Measurements from ENCODE around the gene SNX32. TPM values are rescaled to one million over a fixed set of nuclear protein-coding genes. Genes with fewer than 3 reads are reported as not detected.

SNX32 gene
- total and polyA plus RNA-seq, 2 of the 13 experiments (the other 11 are each of a cell fraction or from before 2014, with no cell fraction given): 0.09 to 0.34 TPM

DNA sequence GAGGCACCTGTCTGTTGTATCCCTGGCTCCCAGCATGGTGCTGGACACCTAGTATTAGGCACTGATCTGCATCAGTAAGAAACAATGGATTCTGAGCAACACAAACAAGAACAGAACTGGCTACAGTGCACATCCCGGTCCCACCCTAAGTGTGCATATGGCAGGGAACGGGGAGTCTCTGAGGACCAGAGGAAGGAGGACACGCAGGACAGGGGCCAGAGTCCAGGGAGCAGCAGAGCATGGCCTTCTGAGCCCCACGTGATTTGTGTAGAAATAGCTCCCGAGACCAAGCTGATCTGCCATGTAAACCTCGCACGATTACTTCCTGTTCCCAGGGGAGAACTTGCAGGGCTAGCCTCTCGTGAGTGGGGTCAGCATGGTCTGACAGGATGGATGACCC, 12.7 kb upstream of the SNX32 start (continued):
- TF ChIP-seq ZNF12 (CRISPR knock-in tag; IDR thresholded peaks at IDR 0.05) (peak; percentile 80), HOXA9 (CRISPR knock-in tag; IDR thresholded peaks at IDR 0.05; ENCODE audit: borderline replicate concordance) (no peak), RBM22 (optimal IDR thresholded peaks at IDR 0.05; ENCODE audit: low read length) (no peak), ZBTB8A (CRISPR knock-in tag; IDR thresholded peaks at IDR 0.05; ENCODE audit: borderline replicate concordance, low read depth) (no peak), ARNTL (CRISPR knock-in tag; IDR thresholded peaks at IDR 0.05) (no peak), SIN3B (IDR thresholded peaks at IDR 0.05; ENCODE audit: low read length) (no peak), ATF1 (CRISPR knock-in tag; IDR thresholded peaks at IDR 0.05) (no peak), ZMYM2 (CRISPR knock-in tag; IDR thresholded peaks at IDR 0.05) (no peak), ZMYM4 (CRISPR knock-in tag; IDR thresholded peaks at IDR 0.05) (peak; percentile 42; the same call in 1 of the 2 replicates), ZFP36 (IDR thresholded peaks at IDR 0.05; ENCODE audit: borderline replicate concordance, low read depth, low read length, partially characterized antibody) (no peak), HIC2 (CRISPR knock-in tag; IDR thresholded peaks at IDR 0.05; ENCODE audit: low read depth) (no peak), PRDM4 (CRISPR knock-in tag; IDR thresholded peaks at IDR 0.05; ENCODE audit: borderline replicate concordance) (no peak), KLF12 (CRISPR knock-in tag; IDR thresholded peaks at IDR 0.05; ENCODE audit: borderline replicate concordance) (0 out of 2 replicates have a peak, but pooled peaks have one; percentile 25), FOXC1 (CRISPR knock-in tag; IDR thresholded peaks at IDR 0.05; ENCODE audit: borderline replicate concordance) (no peak), TRIM24 (CRISPR knock-in tag; IDR thresholded peaks at IDR 0.05) (no peak), NRL (CRISPR knock-in tag; IDR thresholded peaks at IDR 0.05; ENCODE audit: borderline replicate concordance) (no peak), ZNF850 (CRISPR knock-in tag; conservative IDR thresholded peaks at IDR 0.05) (no peak), GTF2F1 (IDR thresholded peaks at IDR 0.05; ENCODE audit: low read length) (no peak)
- TF ChIP-seq, protein P1, sequence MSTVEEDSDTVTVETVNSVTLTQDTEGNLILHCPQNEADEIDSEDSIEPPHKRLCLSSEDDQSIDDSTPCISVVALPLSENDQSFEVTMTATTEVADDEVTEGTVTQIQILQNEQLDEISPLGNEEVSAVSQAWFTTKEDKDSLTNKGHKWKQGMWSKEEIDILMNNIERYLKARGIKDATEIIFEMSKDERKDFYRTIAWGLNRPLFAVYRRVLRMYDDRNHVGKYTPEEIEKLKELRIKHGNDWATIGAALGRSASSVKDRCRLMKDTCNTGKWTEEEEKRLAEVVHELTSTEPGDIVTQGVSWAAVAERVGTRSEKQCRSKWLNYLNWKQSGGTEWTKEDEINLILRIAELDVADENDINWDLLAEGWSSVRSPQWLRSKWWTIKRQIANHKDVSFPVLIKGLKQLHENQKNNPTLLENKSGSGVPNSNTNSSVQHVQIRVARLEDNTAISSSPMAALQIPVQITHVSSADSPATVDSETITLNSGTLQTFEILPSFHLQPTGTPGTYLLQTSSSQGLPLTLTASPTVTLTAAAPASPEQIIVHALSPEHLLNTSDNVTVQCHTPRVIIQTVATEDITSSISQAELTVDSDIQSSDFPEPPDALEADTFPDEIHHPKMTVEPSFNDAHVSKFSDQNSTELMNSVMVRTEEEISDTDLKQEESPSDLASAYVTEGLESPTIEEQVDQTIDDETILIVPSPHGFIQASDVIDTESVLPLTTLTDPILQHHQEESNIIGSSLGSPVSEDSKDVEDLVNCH (CRISPR knock-in tag; IDR thresholded peaks at IDR 0.05): no peak
- TF ChIP-seq, protein P2, sequence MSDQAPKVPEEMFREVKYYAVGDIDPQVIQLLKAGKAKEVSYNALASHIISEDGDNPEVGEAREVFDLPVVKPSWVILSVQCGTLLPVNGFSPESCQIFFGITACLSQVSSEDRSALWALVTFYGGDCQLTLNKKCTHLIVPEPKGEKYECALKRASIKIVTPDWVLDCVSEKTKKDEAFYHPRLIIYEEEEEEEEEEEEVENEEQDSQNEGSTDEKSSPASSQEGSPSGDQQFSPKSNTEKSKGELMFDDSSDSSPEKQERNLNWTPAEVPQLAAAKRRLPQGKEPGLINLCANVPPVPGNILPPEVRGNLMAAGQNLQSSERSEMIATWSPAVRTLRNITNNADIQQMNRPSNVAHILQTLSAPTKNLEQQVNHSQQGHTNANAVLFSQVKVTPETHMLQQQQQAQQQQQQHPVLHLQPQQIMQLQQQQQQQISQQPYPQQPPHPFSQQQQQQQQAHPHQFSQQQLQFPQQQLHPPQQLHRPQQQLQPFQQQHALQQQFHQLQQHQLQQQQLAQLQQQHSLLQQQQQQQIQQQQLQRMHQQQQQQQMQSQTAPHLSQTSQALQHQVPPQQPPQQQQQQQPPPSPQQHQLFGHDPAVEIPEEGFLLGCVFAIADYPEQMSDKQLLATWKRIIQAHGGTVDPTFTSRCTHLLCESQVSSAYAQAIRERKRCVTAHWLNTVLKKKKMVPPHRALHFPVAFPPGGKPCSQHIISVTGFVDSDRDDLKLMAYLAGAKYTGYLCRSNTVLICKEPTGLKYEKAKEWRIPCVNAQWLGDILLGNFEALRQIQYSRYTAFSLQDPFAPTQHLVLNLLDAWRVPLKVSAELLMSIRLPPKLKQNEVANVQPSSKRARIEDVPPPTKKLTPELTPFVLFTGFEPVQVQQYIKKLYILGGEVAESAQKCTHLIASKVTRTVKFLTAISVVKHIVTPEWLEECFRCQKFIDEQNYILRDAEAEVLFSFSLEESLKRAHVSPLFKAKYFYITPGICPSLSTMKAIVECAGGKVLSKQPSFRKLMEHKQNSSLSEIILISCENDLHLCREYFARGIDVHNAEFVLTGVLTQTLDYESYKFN (CRISPR knock-in tag; conservative IDR thresholded peaks at IDR 0.05): peak; percentile 64
